Ovary (tissue), 9 donors: ENCODE results near the gene MMP3. TPM values are rescaled to one million over a fixed set of nuclear protein-coding genes. Genes with fewer than 3 reads are reported as not detected.
"Not testable (repeated sequence)": the region's sequence is repeated elsewhere in the genome, so short reads cannot be mapped to it uniquely, and the experiment has no call there.

Experiments used
- DNase-seq, 5 donors: peaks; one replicate each; pipeline ENCODE4 v3.0.0-alpha.2; 2019 to 2020
- H3K27ac ChIP-seq, 2 donors: fragments of 200-600 bp; one replicate each; pipeline versions ENCODE4 v1.5.1 to v1.8.0; 2019 to 2022
- H3K27me3 ChIP-seq: fragments of 200-600 bp; one replicate; pipeline ENCODE4 v1.8.0; 2022
- H3K36me3 ChIP-seq: fragments of 200-600 bp; sonication (generic); one replicate; pipeline ENCODE4 v1.5.1; 2019
- H3K4me1 ChIP-seq: one replicate; pipeline ENCODE4 v1.8.1; 2013; ENCODE audit warnings: mild to moderate bottlenecking, moderate library complexity; ENCODE audit not compliant: insufficient read depth
- H3K4me3 ChIP-seq: fragments of 200-600 bp; sonication (generic); one replicate; pipeline ENCODE4 v1.5.1; 2017
- H3K9me3 ChIP-seq, 2 donors: fragments of 200-600 bp in 1 of 2; sonication (generic) in 1 of 2; one replicate each; pipeline versions ENCODE4 v1.5.1 to v1.8.1; 2013 to 2019; ENCODE audit warnings: mild to moderate bottlenecking in 1 of 2, moderate library complexity in 1 of 2
- EP300 ChIP-seq: sonication (generic); formaldehyde crosslinking; IDR thresholded peaks from one replicate; pipeline ENCODE4 v1.6.1; 2017; ENCODE audit warnings: antibody characterized with exemption
- POLR2A ChIP-seq: fragments of 450-650 bp; IDR thresholded peaks from one replicate; pipeline ENCODE4 v1.6.1; 2017; ENCODE audit warnings: antibody characterized with exemption, mild to moderate bottlenecking, moderate library complexity
- WGBS, 3 donors: extraction: QIAGEN DNeasy Blood & Tissue Kit in 1 of 3; methylation state at CpG; one replicate each; pipeline versions ENCODE4 v1.1.5 to v1.1.7; 2013 to 2017; 5-methylcytosine and 5-hydroxymethylcytosine counted together
- intact Hi-C, 4 donors: fragments of 100-400 bp; cut with DNase I; formaldehyde crosslinking; loops; one replicate each; pipeline versions ENCODE4 v1.11.0 to v1.15.1; 2022 to 2023
- polyA plus RNA-seq, 2 donors: library from polyadenylated mRNA; stranded (reverse); fragments of 200-250 nt in 1 of 2; fragments of 350-450 nt in 1 of 2; fragmentation: Illumina TruSeq in 1 of 2; extraction: RNeasy Lipid Tissue Mini Kit (QIAGEN cat#74804) in 1 of 2; gene quantifications; one replicate each; pipeline ENCODE4 v1.2.3, GENCODE V29; 2013 to 2014
- total RNA-seq, 7 donors: library from RNA; depleted of rRNA in 2 of 7; stranded (reverse); fragments of >200 nt in 2 of 7; fragmentation: NEBNext Ultra II Directional in 3 of 7; extraction: Animal tissue kit (Norgen Biotek cat#: 25700) in 3 of 7; gene quantifications; one replicate each; pipeline versions ENCODE4 v1.1.0 to v1.2.4, GENCODE V29; 2016 to 2023
- TF ChIP-seq, protein P1 (sequence below), 3 donors: fragments of 450-650 bp in 2 of 3; fragments of 200-600 bp in 1 of 3; IDR thresholded peaks; one replicate each; pipeline versions ENCODE4 v1.5.1 to v1.8.0; 2016 to 2022; ENCODE audit warnings: antibody characterized with exemption in 3 of 3, mild to moderate bottlenecking in 1 of 3
- donor health status: DM: no; HTN: no; CAD: no; lungs with moderate emphysema.
- donor health status: DM: no; HTN: no; CAD: no.
- donor health status: Bipolar disorder and iron deficiency.
- donor health status: DM: yes; HTN: yes; CAD: no.
- donor health status: DM: no; HTN: no; CAD: no.
- donor health status: DM: yes; HTN: yes; CAD: no.

Gene MMP3
- total and polyA plus RNA-seq, 9 donors: 0.04 to 0.37 (median 0.35) TPM; not detected in 6

DNA sequence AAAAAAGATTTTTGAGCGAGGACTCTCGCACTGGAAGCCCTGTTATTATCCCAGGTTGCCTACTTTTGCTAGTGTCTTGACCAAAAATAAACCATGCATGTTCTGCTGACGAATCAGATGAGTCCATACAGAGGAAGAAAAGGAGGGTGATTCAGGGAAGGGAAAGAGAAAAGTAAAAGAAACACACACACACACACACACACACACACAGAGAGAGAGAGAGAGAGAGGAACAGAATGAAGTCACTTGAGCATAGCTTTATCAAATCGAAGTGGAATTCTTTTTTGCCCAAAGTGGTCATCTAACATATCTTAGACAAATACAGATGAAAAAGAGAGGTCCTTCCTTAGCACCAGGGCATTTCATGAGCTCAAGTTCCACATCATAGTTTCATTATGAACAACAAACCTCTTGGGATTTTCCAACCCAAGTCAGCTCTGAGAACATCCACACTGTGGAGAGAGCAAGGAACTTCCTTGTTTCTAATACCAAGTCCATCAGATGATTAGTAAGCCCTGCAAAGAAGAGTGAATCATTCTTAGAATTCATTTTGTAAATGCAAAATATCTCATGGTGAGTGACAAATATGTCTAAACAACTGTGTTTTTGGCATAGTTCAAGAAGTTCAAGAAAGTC is 39.1 kb upstream of the MMP3 start:
- Histone ChIP-seq H3K9me3 (no peaks in the 10 kb centered on the region), H3K27ac (no peak overlapping the region), H3K27me3 (no peaks in the 10 kb centered on the region), H3K36me3 (no peaks in the 10 kb centered on the region), H3K4me1 (no peaks in the 10 kb centered on the region), H3K4me3 (no peak overlapping the region)
- WGBS, 3 donors: 79 to 86% (median 85%) methylated on average over 4 of the region's 4 CpGs
- no peak for DNase-seq
- intact Hi-C loops: no loop called here
- TF ChIP-seq, protein P1, sequence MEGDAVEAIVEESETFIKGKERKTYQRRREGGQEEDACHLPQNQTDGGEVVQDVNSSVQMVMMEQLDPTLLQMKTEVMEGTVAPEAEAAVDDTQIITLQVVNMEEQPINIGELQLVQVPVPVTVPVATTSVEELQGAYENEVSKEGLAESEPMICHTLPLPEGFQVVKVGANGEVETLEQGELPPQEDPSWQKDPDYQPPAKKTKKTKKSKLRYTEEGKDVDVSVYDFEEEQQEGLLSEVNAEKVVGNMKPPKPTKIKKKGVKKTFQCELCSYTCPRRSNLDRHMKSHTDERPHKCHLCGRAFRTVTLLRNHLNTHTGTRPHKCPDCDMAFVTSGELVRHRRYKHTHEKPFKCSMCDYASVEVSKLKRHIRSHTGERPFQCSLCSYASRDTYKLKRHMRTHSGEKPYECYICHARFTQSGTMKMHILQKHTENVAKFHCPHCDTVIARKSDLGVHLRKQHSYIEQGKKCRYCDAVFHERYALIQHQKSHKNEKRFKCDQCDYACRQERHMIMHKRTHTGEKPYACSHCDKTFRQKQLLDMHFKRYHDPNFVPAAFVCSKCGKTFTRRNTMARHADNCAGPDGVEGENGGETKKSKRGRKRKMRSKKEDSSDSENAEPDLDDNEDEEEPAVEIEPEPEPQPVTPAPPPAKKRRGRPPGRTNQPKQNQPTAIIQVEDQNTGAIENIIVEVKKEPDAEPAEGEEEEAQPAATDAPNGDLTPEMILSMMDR (IDR thresholded peaks at IDR 0.05): no peak
- TF ChIP-seq EP300: no peak
- TF ChIP-seq POLR2A: no peak

DNA sequence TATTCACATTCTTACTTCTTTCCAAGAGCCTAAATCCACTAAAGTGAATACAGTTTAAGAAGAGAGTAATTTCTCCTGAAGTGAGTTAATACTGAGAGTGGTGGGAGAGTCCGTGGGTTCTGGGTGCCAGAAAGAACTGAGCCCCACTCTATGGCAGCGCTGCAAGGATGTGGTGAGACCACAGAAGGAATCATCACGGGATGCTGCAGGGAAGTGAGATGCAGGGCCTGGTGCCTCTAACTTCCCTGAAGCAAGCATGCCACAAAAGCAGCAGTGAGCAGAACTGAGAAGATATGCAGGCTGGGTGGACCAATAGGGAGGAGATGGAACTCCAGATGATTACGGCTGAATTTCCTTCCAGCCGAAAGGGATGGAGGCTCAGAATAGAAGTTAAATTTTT is 36.4 kb upstream of the MMP3 start:
- no peaks in the 10 kb centered on the region for H3K4me1 ChIP-seq
- no peaks in the 10 kb centered on the region for H3K27me3 ChIP-seq
- DNase-seq: no peak
- WGBS, 3 donors: 84 to 91% (median 87%) methylated on average over 5 of the region's 5 CpGs
- intact Hi-C loops: no loop called here
- no peaks in the 10 kb centered on the region for H3K9me3 ChIP-seq
- H3K4me3 ChIP-seq: no peak overlapping the region
- TF ChIP-seq, protein P1 (IDR thresholded peaks at IDR 0.05): no peak
- no peak for TF ChIP-seq POLR2A
- no peak for TF ChIP-seq EP300
- H3K36me3 ChIP-seq: no peaks in the 10 kb centered on the region
- no peak overlapping the region for H3K27ac ChIP-seq

DNA sequence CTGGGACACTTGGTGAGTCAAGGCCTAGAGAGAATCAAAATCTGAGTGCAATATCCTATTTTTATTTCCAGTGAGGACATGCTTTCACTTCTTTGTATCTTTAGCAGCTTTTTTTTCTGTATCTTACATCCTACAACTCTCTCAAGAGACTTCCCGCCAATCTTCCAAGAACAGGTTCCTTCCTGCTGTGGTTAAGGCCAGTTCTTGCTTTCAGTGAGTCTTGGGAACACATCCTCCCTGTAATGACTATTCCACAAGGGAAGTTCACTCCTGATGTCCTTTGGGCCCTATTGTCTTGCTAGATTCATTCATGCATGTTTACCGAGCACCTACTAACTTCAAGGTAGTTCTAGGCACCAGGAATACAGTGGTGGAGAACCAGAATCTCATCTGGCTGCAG is 35.2 kb upstream of the MMP3 start:
- no peak for DNase-seq
- no peaks in the 10 kb centered on the region for H3K36me3 ChIP-seq
- no peaks in the 10 kb centered on the region for H3K4me1 ChIP-seq
- no peak overlapping the region for H3K27ac ChIP-seq
- H3K27me3 ChIP-seq: no peaks in the 10 kb centered on the region
- intact Hi-C loops: no loop called here
- TF ChIP-seq EP300 (no peak), POLR2A (no peak)
- TF ChIP-seq, protein P1 (IDR thresholded peaks at IDR 0.05): no peak
- 88 to 94% (median 89%) methylated on average over 2 of the region's 2 CpGs for WGBS, 3 donors
- no peak overlapping the region for H3K4me3 ChIP-seq
- H3K9me3 ChIP-seq: no peaks in the 10 kb centered on the region

DNA sequence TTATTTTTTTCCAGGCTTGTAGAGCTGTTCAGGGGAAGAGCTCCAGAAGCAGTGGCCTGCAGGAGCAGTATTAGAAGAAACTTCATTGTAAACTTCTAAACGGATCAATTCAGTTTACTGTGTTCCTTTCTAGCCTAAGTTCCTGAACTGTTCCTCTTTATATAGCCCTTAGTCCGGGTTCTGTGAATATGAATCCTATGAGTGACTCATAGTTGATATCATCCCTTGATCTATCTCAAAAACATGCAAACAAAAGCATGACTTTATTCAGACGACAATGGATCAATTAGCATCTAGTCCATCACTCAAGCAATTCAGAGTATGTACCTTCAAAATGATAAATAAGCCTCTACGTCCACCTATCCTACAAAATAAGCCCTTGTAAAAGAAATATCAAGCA is 31.4 kb upstream of the MMP3 start, which contains the start of gene MMP12:
Gene MMP12 (minus strand): TSS at position 131 of the 400 bp plus-strand sequence. CDS start 45 bp downstream, at position 86.
- 69 to 79% (median 71%) methylated on average over 4 of the region's 4 CpGs for WGBS, 3 donors

DNA sequence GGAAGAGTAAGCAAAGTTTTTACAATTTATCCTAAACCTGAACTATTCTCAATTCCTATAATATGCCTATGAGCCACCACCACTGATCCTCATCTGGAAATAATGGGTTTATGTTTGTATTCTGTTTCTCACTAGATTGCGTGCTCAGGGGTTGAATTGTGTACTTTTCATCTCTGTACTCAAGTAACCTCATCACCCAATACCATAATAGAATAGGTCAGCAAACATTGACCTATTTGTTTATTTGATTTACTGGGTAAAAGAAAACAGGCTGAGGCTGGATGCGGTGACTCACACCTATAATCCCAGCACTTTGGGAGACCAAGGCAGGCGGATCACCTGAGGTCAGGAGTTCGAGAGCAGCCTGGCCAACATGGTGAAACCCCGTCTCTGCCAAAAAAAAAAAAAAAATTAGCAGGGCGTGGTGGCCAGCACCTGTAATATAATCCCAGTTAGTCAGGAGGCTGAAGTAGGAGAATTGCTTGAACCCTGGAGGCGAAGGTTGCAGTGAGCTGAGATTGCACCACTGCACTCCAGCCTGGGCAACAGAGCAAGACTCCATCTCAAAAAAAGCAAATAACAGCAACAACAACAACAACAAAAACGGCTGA is 26.1 kb upstream of the MMP3 start:
- WGBS, 3 donors: 78 to 85% (median 79%) methylated on average over 8 of the region's 8 CpGs
- DNase-seq, H3K9me3 ChIP-seq: not testable (repeated sequence)

More for the DNA sequence above, 31.4 kb upstream of the MMP3 start, which contains the start of gene MMP12:
- DNase-seq: no peak
- Histone ChIP-seq H3K27me3 (no peaks in the 10 kb centered on the region), H3K4me1 (no peaks in the 10 kb centered on the region), H3K4me3 (no peak within 1 kb of the TSS), H3K36me3 (no peaks in the 10 kb centered on the region), H3K9me3 (no peaks in the 10 kb centered on the region), H3K27ac (no peak within 1 kb of the TSS)
- intact Hi-C loops: no loop called here
- TF ChIP-seq, protein P1 (IDR thresholded peaks at IDR 0.05): no peak
- TF ChIP-seq POLR2A (no peak), EP300 (no peak)

More for the DNA sequence above, 26.1 kb upstream of the MMP3 start:
- H3K4me1 ChIP-seq, H3K36me3 ChIP-seq, H3K27me3 ChIP-seq, intact Hi-C loops, H3K4me3 ChIP-seq, H3K27ac ChIP-seq: not testable (repeated sequence)
